Measurements from ENCODE around the gene NME7.

DNA sequence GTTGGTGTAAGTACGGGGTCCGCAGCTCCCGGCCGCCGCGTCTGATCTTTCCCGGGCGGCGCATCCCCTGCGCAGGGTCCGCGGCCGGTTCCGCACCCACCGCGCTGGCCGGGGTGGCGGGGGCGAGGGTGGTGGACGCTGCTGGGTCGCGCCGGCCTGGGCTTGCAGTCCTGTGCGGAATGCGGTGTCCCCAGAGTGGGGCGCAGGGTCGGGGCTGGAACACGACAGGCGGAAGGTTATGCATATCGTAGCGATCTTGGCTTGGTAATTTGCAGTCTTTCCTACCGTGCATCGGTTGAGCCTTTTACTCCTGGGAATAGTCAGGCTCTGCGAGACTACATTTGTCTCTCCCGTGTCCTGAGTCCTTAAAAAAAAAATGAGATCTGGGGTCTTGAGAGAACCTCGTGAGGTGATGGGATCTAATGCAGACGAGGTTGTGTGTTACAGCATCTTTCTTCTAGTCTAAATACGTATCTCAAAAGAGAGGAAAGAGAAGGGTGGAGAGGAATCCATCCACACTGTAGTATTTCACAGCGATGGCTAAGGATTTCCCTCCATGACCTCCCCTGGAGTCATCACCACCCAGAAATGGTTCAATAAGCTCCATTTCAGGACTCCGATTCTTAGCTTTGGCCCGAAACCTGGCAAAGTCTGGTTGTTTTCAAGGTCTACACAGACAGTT, 260.5 kb downstream of the NME7 start:
- TF ChIP-seq POLR2A (IDR thresholded peaks at IDR 0.05) = no peak
- no peak for TF ChIP-seq CTCF (IDR thresholded peaks at IDR 0.05)
